AG08395 (cell line): ENCODE data around the gene AK9.
"Not testable (repeated sequence)": the region's sequence is repeated elsewhere in the genome, so short reads cannot be mapped to it uniquely, and the experiment has no call there.

Source experiments
- DNase-seq: peaks from one replicate; pipeline ENCODE4 v3.0.0; 2012; ENCODE audit warnings: mixed read lengths, low spot score

The AK9 gene

GRCh38 chr6:109478841-109479624 is 212.0 kb downstream of the AK9 start:
- DNase-seq: no peak

GRCh38 chr6:109478222-109478805 is 212.7 kb downstream of the AK9 start:
- DNase-seq: no peak

- DNase-seq: no peak
Observed at GRCh38 chr6:109477725-109478124, 213.3 kb downstream of the AK9 start.

GRCh38 chr6:109477184-109477583 is 213.8 kb downstream of the AK9 start:
- no peak for DNase-seq

GRCh38 chr6:109475625-109476024 is 215.4 kb downstream of the AK9 start:
- no peak for DNase-seq

- DNase-seq: no peak
Observed at GRCh38 chr6:109474995-109475394, 216.0 kb downstream of the AK9 start.

GRCh38 chr6:109473120-109473519 is 217.9 kb downstream of the AK9 start:
- no peak for DNase-seq

- DNase-seq: no peak
Observed at GRCh38 chr6:109472132-109472995, 218.6 kb downstream of the AK9 start.

GRCh38 chr6:109471105-109471810 is 219.7 kb downstream of the AK9 start:
- DNase-seq: no peak

- no peak for DNase-seq
Observed at GRCh38 chr6:109469591-109470189, 221.3 kb downstream of the AK9 start.

GRCh38 chr6:109467696-109468095 is 223.3 kb downstream of the AK9 start:
- no peak for DNase-seq

GRCh38 chr6:109466212-109466923 is 224.6 kb downstream of the AK9 start:
- DNase-seq: no peak

- no peak for DNase-seq
Observed at GRCh38 chr6:109465772-109466171, 225.2 kb downstream of the AK9 start.

- no peak for DNase-seq
Observed at GRCh38 chr6:109461733-109462526, 229.1 kb downstream of the AK9 start.

- not testable (repeated sequence) for DNase-seq
Observed at GRCh38 chr6:109461205-109461604, 229.8 kb downstream of the AK9 start.

- no peak for DNase-seq
Observed at GRCh38 chr6:109460161-109460829, 230.7 kb downstream of the AK9 start.

GRCh38 chr6:109458774-109459531 is 232.0 kb downstream of the AK9 start:
- DNase-seq: no peak

- DNase-seq: no peak
Observed at GRCh38 chr6:109457562-109457996, 233.4 kb downstream of the AK9 start.
